Upper lobe of left lung (tissue), 6 donors: ENCODE data around the gene ALX1. TPM values are rescaled to one million over a fixed set of nuclear protein-coding genes. Genes with fewer than 3 reads are reported as not detected.

Source experiments
- ATAC-seq, 2 donors: fragments of 200-7000 bp; cut with Tn5 transposase; one replicate each; pipeline ENCODE4 v1.9.1; 2022; ENCODE audit warnings: mild to moderate bottlenecking in 2 of 2, moderate library complexity in 2 of 2; ENCODE audit not compliant: low FRiP score in 2 of 2
- DNase-seq, 2 donors: peaks; one replicate each; pipeline ENCODE4 v3.0.0-alpha.2; 2019 to 2020
- H3K27ac ChIP-seq, 4 donors: fragments of 200-600 bp; sonication (generic); one replicate each; pipeline ENCODE4 v1.5.1; 2016 to 2019
- H3K27me3 ChIP-seq, 4 donors: fragments of 200-600 bp; sonication (generic); one replicate each; pipeline ENCODE4 v1.5.1; 2017 to 2019
- H3K36me3 ChIP-seq, 4 donors: fragments of 200-600 bp; sonication (generic); one replicate each; pipeline ENCODE4 v1.5.1; 2016 to 2019
- H3K4me1 ChIP-seq, 4 donors: fragments of 200-600 bp; sonication (generic); one replicate each; pipeline ENCODE4 v1.5.1; 2018 to 2019
- H3K4me3 ChIP-seq, 4 donors: fragments of 200-600 bp; sonication (generic); one replicate each; pipeline ENCODE4 v1.5.1; 2017 to 2019; ENCODE audit warnings: mild to moderate bottlenecking in 2 of 4, moderate library complexity in 1 of 4
- H3K9me3 ChIP-seq, 4 donors: fragments of 200-600 bp; sonication (generic); one replicate each; pipeline ENCODE4 v1.5.1; 2018 to 2019
- EP300 ChIP-seq, 4 donors: sonication (generic); formaldehyde crosslinking; IDR thresholded peaks; one replicate each; pipeline ENCODE4 v1.5.1; 2017; ENCODE audit warnings: antibody characterized with exemption in 4 of 4, control low read depth in 2 of 4
- POLR2A ChIP-seq, 4 donors: fragments of 450-650 bp; IDR thresholded peaks; one replicate each; pipeline ENCODE4 v1.5.1; 2016 to 2017; ENCODE audit warnings: antibody characterized with exemption in 4 of 4, mild to moderate bottlenecking in 2 of 4
- POLR2AphosphoS5 ChIP-seq, 2 donors: sonication (generic); formaldehyde crosslinking; IDR thresholded peaks; one replicate each; pipeline ENCODE4 v1.5.1; 2017; ENCODE audit warnings: antibody characterized with exemption in 2 of 2
- WGBS, 2 donors: methylation state at CpG; one replicate each; pipeline ENCODE4 v1.1.5; 2017 to 2018; 5-methylcytosine and 5-hydroxymethylcytosine counted together
- total RNA-seq, 6 donors: library from RNA; depleted of rRNA in 4 of 6; stranded (reverse); fragments of >200 nt in 4 of 6; gene quantifications; one replicate each; pipeline versions ENCODE4 v1.1.0 to v1.2.1, GENCODE V29; 2016 to 2021
- TF ChIP-seq, protein P1 (sequence below), 6 experiments: fragments of 450-650 bp in 4 of 6; fragments of 200-600 bp in 2 of 6; sonication (generic) in 2 of 6; IDR thresholded peaks; one replicate each; pipeline ENCODE4 v1.5.1; 2016 to 2019; ENCODE audit warnings: antibody characterized with exemption in 6 of 6
- donor health status: DM: no; HTN: no; CAD: no; lungs with moderate emphysema.
- donor health status: DM: no; HTN: yes; CAD: no; lungs with severe emphysema.

Gene ALX1
- total RNA-seq, 6 donors from 2014 or later: 0.89 TPM; not detected in 5

DNA sequence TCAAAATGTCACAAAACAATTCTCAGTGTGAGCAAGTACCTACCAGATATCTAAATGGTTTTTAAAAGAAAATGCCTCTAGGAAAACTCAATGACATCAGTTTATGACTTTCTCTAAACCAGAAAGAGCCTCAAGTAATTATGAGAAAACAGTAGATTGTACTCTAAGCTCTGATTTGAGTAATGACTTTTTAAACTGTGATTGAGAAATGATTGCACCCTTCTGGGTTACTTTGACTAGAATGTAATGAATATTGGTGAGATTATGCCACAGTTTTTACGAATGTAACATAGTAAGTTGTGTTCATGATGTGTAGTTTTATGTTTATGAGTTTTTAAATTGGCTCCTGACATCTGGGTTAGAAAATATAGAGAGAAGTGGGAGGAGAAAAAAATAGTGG is 68.8 kb downstream of the ALX1 start:
- Histone ChIP-seq H3K4me1 (no peaks in the 10 kb centered on the region), H3K36me3 (no peaks in the 10 kb centered on the region), H3K4me3 (no peak overlapping the region), H3K27ac (no peak overlapping the region), H3K27me3 (no peaks in the 10 kb centered on the region), H3K9me3 (no peaks in the 10 kb centered on the region)
- TF ChIP-seq, protein P1, sequence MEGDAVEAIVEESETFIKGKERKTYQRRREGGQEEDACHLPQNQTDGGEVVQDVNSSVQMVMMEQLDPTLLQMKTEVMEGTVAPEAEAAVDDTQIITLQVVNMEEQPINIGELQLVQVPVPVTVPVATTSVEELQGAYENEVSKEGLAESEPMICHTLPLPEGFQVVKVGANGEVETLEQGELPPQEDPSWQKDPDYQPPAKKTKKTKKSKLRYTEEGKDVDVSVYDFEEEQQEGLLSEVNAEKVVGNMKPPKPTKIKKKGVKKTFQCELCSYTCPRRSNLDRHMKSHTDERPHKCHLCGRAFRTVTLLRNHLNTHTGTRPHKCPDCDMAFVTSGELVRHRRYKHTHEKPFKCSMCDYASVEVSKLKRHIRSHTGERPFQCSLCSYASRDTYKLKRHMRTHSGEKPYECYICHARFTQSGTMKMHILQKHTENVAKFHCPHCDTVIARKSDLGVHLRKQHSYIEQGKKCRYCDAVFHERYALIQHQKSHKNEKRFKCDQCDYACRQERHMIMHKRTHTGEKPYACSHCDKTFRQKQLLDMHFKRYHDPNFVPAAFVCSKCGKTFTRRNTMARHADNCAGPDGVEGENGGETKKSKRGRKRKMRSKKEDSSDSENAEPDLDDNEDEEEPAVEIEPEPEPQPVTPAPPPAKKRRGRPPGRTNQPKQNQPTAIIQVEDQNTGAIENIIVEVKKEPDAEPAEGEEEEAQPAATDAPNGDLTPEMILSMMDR (IDR thresholded peaks at IDR 0.05): no peak
- TF ChIP-seq POLR2A (IDR thresholded peaks at IDR 0.05): no peak
- TF ChIP-seq EP300 (IDR thresholded peaks at IDR 0.05): no peak
- TF ChIP-seq POLR2AphosphoS5 (IDR thresholded peaks at IDR 0.05): no peak
- no peak for ATAC-seq
- DNase-seq: no peak
- 57 to 64% methylated on average over 1 of the region's 1 CpG for WGBS, 2 donors

DNA sequence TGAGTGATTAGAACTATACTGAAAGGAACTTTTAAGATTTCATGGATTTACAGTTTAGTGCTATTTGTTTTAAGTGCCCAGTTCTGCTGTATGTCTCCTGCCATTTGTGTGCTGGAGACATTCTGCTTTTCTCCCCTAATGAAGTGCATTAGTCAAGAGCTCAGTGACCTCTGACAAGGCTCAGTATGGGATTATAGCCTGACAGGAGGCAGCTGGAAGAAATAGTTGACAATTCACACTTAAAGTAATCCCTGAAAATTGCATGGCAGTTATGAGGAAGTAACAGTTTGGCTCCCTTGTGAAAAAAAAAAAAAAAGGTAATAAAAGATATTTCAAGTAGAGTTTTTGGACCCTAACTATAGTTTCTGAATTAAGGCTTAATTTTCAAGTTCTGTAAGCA is 70.3 kb downstream of the ALX1 start:
- ATAC-seq (no peak), DNase-seq (no peak)
- Histone ChIP-seq H3K4me1 (no peaks in the 10 kb centered on the region), H3K9me3 (no peaks in the 10 kb centered on the region), H3K27me3 (no peaks in the 10 kb centered on the region), H3K27ac (no peak overlapping the region), H3K36me3 (no peaks in the 10 kb centered on the region), H3K4me3 (no peak overlapping the region)
- TF ChIP-seq POLR2AphosphoS5 (IDR thresholded peaks at IDR 0.05): no peak
- TF ChIP-seq, protein P1 (IDR thresholded peaks at IDR 0.05): no peak

Other genes starting within 250 kb of the ALX1 start
- gene TSPAN19, start 243.9 kb upstream of the ALX1 start, total RNA-seq: 10 to 100 TPM in 2 of 6 donors, 1 to 10 TPM in 1, under 1 TPM in 1, not detected in 2; 0.76 to 25.2 (median 12.1) TPM
- gene LRRIQ1, start 243.9 kb upstream of the ALX1 start, total RNA-seq: 10 to 100 TPM in 1 of 6 donors, 1 to 10 TPM in 4, under 1 TPM in 1; 0.54 to 37.7 (median 6.0) TPM